HCT116 (cell line): ENCODE data around the gene ZNF580. TPM values are rescaled to one million over a fixed set of nuclear protein-coding genes. Genes with fewer than 3 reads are reported as not detected.

Experiments
- ATAC-seq: fragments of 200-7000 bp; cut with Tn5 transposase; 2 replicates; pipeline ENCODE4 v1.9.1; 2020; ENCODE audit warnings: mild to moderate bottlenecking, moderate library complexity
- BruUV-seq: library from RNA; stranded (reverse); fragments of 400-500 nt; replicated peaks from 2 replicates; lab custom pipeline; 2021; lab: Mats Ljungman, UMichigan
- CTCF ChIA-PET: fragments of 300-600 bp; sonication (Branson Sonifier 250); formaldehyde crosslinking; loops from one replicate; lab custom pipeline; 2021; ENCODE audit warnings: antibody characterized with exemption; lab: Charles Lee
- POLR2A ChIA-PET: fragments of 300-600, 350-600 bp; sonication (Branson Sonifier 250); formaldehyde crosslinking; loops from one replicate; lab custom pipeline; 2021; ENCODE audit warnings: antibody characterized with exemption; lab: Charles Lee
- RAD21 ChIA-PET, 2 experiments: fragments of 300-600 bp; sonication (Branson Sonifier 250); formaldehyde crosslinking; loops; one replicate each; lab custom pipeline; 2023; ENCODE audit warnings: low total read pairs in 2 of 2; ENCODE audit not compliant: uncharacterized antibody in 2 of 2, unreplicated experiment in 2 of 2, low non-redundant PET in 1 of 2; lab: Charles Lee
- DNase-seq: peaks from one replicate; pipeline ENCODE4 v3.0.0-alpha.2; 2010; ENCODE audit warnings: low read depth, low spot score
- H2AFZ ChIP-seq: fragments of 200-600 bp; shearing (Covaris generic), sonication (generic); 2 replicates; pipeline ENCODE4 v1.6.1; 2017; ENCODE audit warnings: low read depth, mixed run types, mixed read lengths, antibody characterized with exemption, low read length; ENCODE audit not compliant: poor library complexity, severe bottlenecking
- H3K27ac ChIP-seq: 2 replicates; pipeline ENCODE4 v1.5.1; 2012; ENCODE audit warnings: low read depth, low read length
- H3K27me3 ChIP-seq: fragments of 200-600 bp; sonication (generic); 2 replicates; pipeline ENCODE4 v1.6.1; 2016; ENCODE audit warnings: mixed run types, low read length, mixed read lengths; ENCODE audit not compliant: insufficient read depth
- H3K36me3 ChIP-seq, 2 experiments: fragments of 200-500 bp in 1 of 2; fragments of 200-600 bp in 1 of 2; sonication (Bioruptor generic) in 1 of 2; sonication (generic) in 1 of 2; 2 replicates each; pipeline versions ENCODE4 v1.5.1 to v1.6.1; 2014 to 2016; ENCODE audit warnings: low read length in 2 of 2, inconsistent platforms in 1 of 2, mixed read lengths in 1 of 2, mixed run types in 1 of 2; ENCODE audit not compliant: insufficient read depth in 2 of 2, control insufficient read depth in 1 of 2
- H3K4me1 ChIP-seq, 2 experiments: fragments of 200-600 bp in 1 of 2; sonication (generic) in 1 of 2; 2 replicates each; pipeline versions ENCODE4 v1.5.1 to v1.6.1; 2012 to 2017; ENCODE audit warnings: low read length in 2 of 2, inconsistent platforms in 1 of 2, mild to moderate bottlenecking in 1 of 2, mixed read lengths in 1 of 2, mixed run types in 1 of 2, moderate library complexity in 1 of 2; ENCODE audit not compliant: insufficient read depth in 2 of 2, control insufficient read depth in 1 of 2
- H3K4me2 ChIP-seq: fragments of 200-600 bp; sonication (generic); 2 replicates; pipeline ENCODE4 v1.6.1; 2017; ENCODE audit warnings: mixed run types, low read length, mixed read lengths
- H3K4me3 ChIP-seq, 2 experiments: fragments of 200-600 bp in 1 of 2; sonication (generic) in 1 of 2; replicated peaks in 1 of 2; 2 replicates each; pipeline ENCODE4 v1.5.1; 2011 to 2016; ENCODE audit warnings: low read length in 2 of 2, control low read depth in 1 of 2, low read depth in 1 of 2, mild to moderate bottlenecking in 1 of 2, mixed read lengths in 1 of 2, mixed run types in 1 of 2
- H3K79me2 ChIP-seq: fragments of 200-600 bp; sonication (generic); 2 replicates; pipeline ENCODE4 v1.6.1; 2017; ENCODE audit warnings: mild to moderate bottlenecking, mixed run types, low read length, moderate library complexity, mixed read lengths; ENCODE audit not compliant: insufficient read depth
- H3K9ac ChIP-seq: fragments of 200-600 bp; sonication (generic); 2 replicates; pipeline ENCODE4 v1.6.1; 2016; ENCODE audit warnings: low read length, mixed read lengths
- H3K9me2 ChIP-seq: fragments of 200-600 bp; sonication (generic), shearing (Covaris generic); 2 replicates; pipeline ENCODE4 v1.6.1; 2017; ENCODE audit warnings: mixed run types, mild to moderate bottlenecking, moderate library complexity; ENCODE audit not compliant: insufficient read depth
- H3K9me3 ChIP-seq, 2 experiments: fragments of 200-500 bp in 1 of 2; fragments of 200-600 bp in 1 of 2; sonication (Bioruptor generic) in 1 of 2; sonication (generic) in 1 of 2; 2 replicates each; pipeline ENCODE4 v1.6.1; 2014 to 2017; ENCODE audit warnings: low read length in 2 of 2, mixed read lengths in 2 of 2, inconsistent platforms in 1 of 2, low read depth in 1 of 2, mild to moderate bottlenecking in 1 of 2, mixed run types in 1 of 2, moderate library complexity in 1 of 2; ENCODE audit not compliant: control insufficient read depth in 1 of 2, insufficient read depth in 1 of 2
- H4K20me1 ChIP-seq: fragments of 200-600 bp; sonication (generic), shearing (Covaris generic); 2 replicates; pipeline ENCODE4 v1.6.1; 2017; ENCODE audit warnings: mixed run types, mild to moderate bottlenecking, moderate library complexity; ENCODE audit not compliant: insufficient read depth
- CBX3 ChIP-seq: IDR thresholded peaks from 2 replicates; pipeline ENCODE4 v1.6.1; 2012; ENCODE audit warnings: low read depth
- EZH2phosphoT487 ChIP-seq: fragments of 200-600 bp; IDR thresholded peaks from 2 replicates; pipeline ENCODE4 v1.6.1; 2018; ENCODE audit warnings: antibody characterized with exemption, borderline replicate concordance
- ZFX ChIP-seq: fragments of 450-650 bp; IDR thresholded peaks from 2 replicates; pipeline ENCODE4 v1.6.1; 2017
- ZNF274 ChIP-seq: fragments of 200-500 bp; sonication (Bioruptor generic); IDR thresholded peaks from 2 replicates; pipeline ENCODE4 v1.6.1; 2014; ENCODE audit warnings: mild to moderate bottlenecking, low read depth, low read length, inconsistent platforms
- intact Hi-C: fragments of 100-400 bp; cut with micrococcal nuclease; formaldehyde crosslinking; loops from 2 replicates; pipeline ENCODE4 v1.10.0; 2022
- total RNA-seq: library from RNA; stranded (reverse); gene quantifications from one replicate; pipeline ENCODE4 v1.2.1, GENCODE V29; 2021; ENCODE audit not compliant: unreplicated experiment
- TF ChIP-seq, protein P1 (sequence below): IDR thresholded peaks from 2 replicates; pipeline ENCODE4 v1.6.1; 2011; ENCODE audit warnings: mild to moderate bottlenecking, low read length, moderate library complexity; ENCODE audit not compliant: insufficient replicate concordance; ENCODE audit errors: extremely low read depth
- TF ChIP-seq, protein P2 (sequence below), 3 experiments: fragments of 200-600 bp in 1 of 3; sonication (generic) in 1 of 3; IDR thresholded peaks in 2 of 3; conservative IDR thresholded peaks in 1 of 3; 2 replicates each; pipeline ENCODE4 v1.5.1; 2012 to 2017; ENCODE audit warnings: low read depth in 2 of 3, low read length in 2 of 3, antibody characterized with exemption in 1 of 3, borderline replicate concordance in 1 of 3, control low read depth in 1 of 3, mild to moderate bottlenecking in 1 of 3, mixed read lengths in 1 of 3, mixed run types in 1 of 3, moderate library complexity in 1 of 3; ENCODE audit not compliant: insufficient read depth in 1 of 3
- TF ChIP-seq, protein P3 (sequence below): IDR thresholded peaks from 2 replicates; pipeline ENCODE4 v1.6.1; 2012; ENCODE audit warnings: low read depth
- TF ChIP-seq, protein P4 (sequence below): IDR thresholded peaks from 2 replicates; pipeline ENCODE4 v1.6.1; 2012

The ZNF580 gene
- total RNA-seq, 1 experiment from 2014 or later = 36.7 TPM

DNA sequence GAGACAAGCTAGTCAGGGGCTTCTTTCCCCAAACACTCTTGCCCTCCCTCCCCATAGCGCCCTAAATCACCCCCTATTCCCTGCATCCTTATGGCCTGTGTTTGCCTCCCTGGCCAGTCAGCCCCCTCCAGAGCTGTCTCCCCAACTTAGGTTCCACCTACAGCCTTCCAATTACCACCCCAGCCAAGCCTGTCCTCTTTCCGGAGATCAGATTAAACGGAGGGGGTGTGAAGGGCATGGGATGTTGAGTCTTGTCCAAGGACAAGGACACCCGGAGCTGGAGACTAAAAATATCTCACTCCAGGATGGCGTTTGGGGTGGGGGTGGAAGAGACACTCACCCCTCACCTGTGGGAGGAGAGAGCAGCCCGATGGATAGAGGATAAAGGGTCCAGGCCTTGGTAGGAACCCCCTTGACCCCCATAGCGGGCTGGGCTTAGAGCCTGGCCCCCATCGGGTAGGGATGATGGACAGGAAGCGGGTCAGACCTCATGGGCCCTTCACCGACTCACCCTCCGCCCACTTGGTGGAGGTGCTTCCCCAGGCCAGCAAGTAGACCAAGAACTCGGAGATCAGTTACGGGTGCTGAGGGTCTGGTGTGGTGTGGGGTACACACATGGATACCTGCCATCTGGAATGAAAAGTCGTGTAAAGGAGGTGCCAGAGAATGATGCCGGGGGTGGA lies 29.4 kb upstream of the ZNF580 start:
- ChIA-PET POLR2A (no interaction called here), RAD21 (no interaction called here), CTCF (no interaction called here)
- no peaks in the 10 kb centered on the region for H3K9me3 ChIP-seq
- no peaks in the 10 kb centered on the region for H3K9me2 ChIP-seq
- H3K4me3 ChIP-seq = no peak overlapping the region
- H2AFZ ChIP-seq = no peak overlapping the region
- no peaks in the 10 kb centered on the region for H4K20me1 ChIP-seq
- intact Hi-C loops = no loop called here
- H3K4me1 ChIP-seq = peaks cover 6 to 7% of the 10 kb centered on the region in 2 experiments
- ATAC-seq = no peak
- peaks cover 6 to 18% of the 10 kb centered on the region in 2 experiments; a peak in 3 of 4 replicates for H3K36me3 ChIP-seq
- H3K79me2 ChIP-seq = peaks cover 43% of the 10 kb centered on the region
- TF ChIP-seq, protein P1, sequence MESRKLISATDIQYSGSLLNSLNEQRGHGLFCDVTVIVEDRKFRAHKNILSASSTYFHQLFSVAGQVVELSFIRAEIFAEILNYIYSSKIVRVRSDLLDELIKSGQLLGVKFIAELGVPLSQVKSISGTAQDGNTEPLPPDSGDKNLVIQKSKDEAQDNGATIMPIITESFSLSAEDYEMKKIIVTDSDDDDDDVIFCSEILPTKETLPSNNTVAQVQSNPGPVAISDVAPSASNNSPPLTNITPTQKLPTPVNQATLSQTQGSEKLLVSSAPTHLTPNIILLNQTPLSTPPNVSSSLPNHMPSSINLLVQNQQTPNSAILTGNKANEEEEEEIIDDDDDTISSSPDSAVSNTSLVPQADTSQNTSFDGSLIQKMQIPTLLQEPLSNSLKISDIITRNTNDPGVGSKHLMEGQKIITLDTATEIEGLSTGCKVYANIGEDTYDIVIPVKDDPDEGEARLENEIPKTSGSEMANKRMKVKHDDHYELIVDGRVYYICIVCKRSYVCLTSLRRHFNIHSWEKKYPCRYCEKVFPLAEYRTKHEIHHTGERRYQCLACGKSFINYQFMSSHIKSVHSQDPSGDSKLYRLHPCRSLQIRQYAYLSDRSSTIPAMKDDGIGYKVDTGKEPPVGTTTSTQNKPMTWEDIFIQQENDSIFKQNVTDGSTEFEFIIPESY = no peak
- TF ChIP-seq ZFX (no peak), CBX3 (no peak), ZNF274 (no peak), EZH2phosphoT487 (no peak)
- TF ChIP-seq, protein P2, sequence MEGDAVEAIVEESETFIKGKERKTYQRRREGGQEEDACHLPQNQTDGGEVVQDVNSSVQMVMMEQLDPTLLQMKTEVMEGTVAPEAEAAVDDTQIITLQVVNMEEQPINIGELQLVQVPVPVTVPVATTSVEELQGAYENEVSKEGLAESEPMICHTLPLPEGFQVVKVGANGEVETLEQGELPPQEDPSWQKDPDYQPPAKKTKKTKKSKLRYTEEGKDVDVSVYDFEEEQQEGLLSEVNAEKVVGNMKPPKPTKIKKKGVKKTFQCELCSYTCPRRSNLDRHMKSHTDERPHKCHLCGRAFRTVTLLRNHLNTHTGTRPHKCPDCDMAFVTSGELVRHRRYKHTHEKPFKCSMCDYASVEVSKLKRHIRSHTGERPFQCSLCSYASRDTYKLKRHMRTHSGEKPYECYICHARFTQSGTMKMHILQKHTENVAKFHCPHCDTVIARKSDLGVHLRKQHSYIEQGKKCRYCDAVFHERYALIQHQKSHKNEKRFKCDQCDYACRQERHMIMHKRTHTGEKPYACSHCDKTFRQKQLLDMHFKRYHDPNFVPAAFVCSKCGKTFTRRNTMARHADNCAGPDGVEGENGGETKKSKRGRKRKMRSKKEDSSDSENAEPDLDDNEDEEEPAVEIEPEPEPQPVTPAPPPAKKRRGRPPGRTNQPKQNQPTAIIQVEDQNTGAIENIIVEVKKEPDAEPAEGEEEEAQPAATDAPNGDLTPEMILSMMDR (IDR thresholded peaks at IDR 0.05 in 2 of 3, conservative IDR thresholded peaks at IDR 0.05 in 1 of 3; ENCODE audit: borderline replicate concordance in 1 of 3, insufficient read depth in 1 of 3, low read depth in 2 of 3, low read length in 2 of 3) = no peak
- TF ChIP-seq, protein P3, sequence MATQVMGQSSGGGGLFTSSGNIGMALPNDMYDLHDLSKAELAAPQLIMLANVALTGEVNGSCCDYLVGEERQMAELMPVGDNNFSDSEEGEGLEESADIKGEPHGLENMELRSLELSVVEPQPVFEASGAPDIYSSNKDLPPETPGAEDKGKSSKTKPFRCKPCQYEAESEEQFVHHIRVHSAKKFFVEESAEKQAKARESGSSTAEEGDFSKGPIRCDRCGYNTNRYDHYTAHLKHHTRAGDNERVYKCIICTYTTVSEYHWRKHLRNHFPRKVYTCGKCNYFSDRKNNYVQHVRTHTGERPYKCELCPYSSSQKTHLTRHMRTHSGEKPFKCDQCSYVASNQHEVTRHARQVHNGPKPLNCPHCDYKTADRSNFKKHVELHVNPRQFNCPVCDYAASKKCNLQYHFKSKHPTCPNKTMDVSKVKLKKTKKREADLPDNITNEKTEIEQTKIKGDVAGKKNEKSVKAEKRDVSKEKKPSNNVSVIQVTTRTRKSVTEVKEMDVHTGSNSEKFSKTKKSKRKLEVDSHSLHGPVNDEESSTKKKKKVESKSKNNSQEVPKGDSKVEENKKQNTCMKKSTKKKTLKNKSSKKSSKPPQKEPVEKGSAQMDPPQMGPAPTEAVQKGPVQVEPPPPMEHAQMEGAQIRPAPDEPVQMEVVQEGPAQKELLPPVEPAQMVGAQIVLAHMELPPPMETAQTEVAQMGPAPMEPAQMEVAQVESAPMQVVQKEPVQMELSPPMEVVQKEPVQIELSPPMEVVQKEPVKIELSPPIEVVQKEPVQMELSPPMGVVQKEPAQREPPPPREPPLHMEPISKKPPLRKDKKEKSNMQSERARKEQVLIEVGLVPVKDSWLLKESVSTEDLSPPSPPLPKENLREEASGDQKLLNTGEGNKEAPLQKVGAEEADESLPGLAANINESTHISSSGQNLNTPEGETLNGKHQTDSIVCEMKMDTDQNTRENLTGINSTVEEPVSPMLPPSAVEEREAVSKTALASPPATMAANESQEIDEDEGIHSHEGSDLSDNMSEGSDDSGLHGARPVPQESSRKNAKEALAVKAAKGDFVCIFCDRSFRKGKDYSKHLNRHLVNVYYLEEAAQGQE = no peak
- TF ChIP-seq, protein P4, sequence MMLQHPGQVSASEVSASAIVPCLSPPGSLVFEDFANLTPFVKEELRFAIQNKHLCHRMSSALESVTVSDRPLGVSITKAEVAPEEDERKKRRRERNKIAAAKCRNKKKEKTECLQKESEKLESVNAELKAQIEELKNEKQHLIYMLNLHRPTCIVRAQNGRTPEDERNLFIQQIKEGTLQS = no peak
- BruUV-seq = no TSS peak
- no peak overlapping the region for H3K9ac ChIP-seq
- no peaks in the 10 kb centered on the region for H3K27me3 ChIP-seq
- no peak overlapping the region for H3K4me2 ChIP-seq
- DNase-seq = no peak
- no peak overlapping the region for H3K27ac ChIP-seq
